Mesenchymal stem cell (in vitro differentiated cells and primary cell): ENCODE results near the gene TNFRSF14.

ENCODE experiments used
- DNase-seq: peaks from one replicate; pipeline ENCODE4 v3.0.0-alpha.2; 2013
- H2AFZ ChIP-seq: one replicate; pipeline ENCODE4 v1.6.1; 2013; ENCODE audit warnings: low read depth, mild to moderate bottlenecking, control low read depth, inconsistent platforms, low read length, moderate library complexity
- H2AK5ac ChIP-seq: 2 replicates; pipeline ENCODE4 v1.6.1; 2013; ENCODE audit warnings: low read length, moderate library complexity, mild to moderate bottlenecking, inconsistent platforms; ENCODE audit not compliant: severe bottlenecking
- H2BK120ac ChIP-seq: one replicate; pipeline ENCODE4 v1.6.1; 2013; ENCODE audit warnings: low read depth, mild to moderate bottlenecking, inconsistent platforms, low read length, moderate library complexity
- H2BK12ac ChIP-seq, 2 experiments: one replicate each; pipeline ENCODE4 v1.6.1; 2013; ENCODE audit warnings: inconsistent platforms in 2 of 2, low read length in 2 of 2, mild to moderate bottlenecking in 2 of 2, moderate library complexity in 2 of 2, control low read depth in 1 of 2
- H2BK15ac ChIP-seq: one replicate; pipeline ENCODE4 v1.6.1; 2013; ENCODE audit warnings: mild to moderate bottlenecking, low read depth, inconsistent platforms; ENCODE audit not compliant: poor library complexity, severe bottlenecking
- H2BK5ac ChIP-seq: 2 replicates; pipeline ENCODE4 v1.6.1; 2013; ENCODE audit warnings: low read depth, mild to moderate bottlenecking, low read length, control low read depth, inconsistent platforms; ENCODE audit not compliant: poor library complexity, severe bottlenecking
- H3K14ac ChIP-seq, 2 experiments: one replicate each; pipeline ENCODE4 v1.6.1; 2013; ENCODE audit warnings: inconsistent platforms in 2 of 2, low read length in 2 of 2, control low read depth in 1 of 2, mild to moderate bottlenecking in 1 of 2, moderate library complexity in 1 of 2
- H3K18ac ChIP-seq, 2 experiments: one replicate each; pipeline ENCODE4 v1.6.1; 2013; ENCODE audit warnings: inconsistent platforms in 2 of 2, low read length in 2 of 2, control low read depth in 1 of 2, low read depth in 1 of 2, mild to moderate bottlenecking in 1 of 2
- H3K23ac ChIP-seq, 2 experiments: one replicate each; pipeline ENCODE4 v1.6.1; 2013; ENCODE audit warnings: inconsistent platforms in 2 of 2, low read length in 2 of 2, mild to moderate bottlenecking in 2 of 2, moderate library complexity in 2 of 2, control low read depth in 1 of 2
- H3K27ac ChIP-seq: 2 replicates; pipeline ENCODE4 v1.5.1; 2013; ENCODE audit warnings: mild to moderate bottlenecking, moderate library complexity, low read length, control low read depth, inconsistent platforms; ENCODE audit not compliant: poor library complexity, severe bottlenecking
- H3K27me3 ChIP-seq, 2 experiments: 2 replicates each; pipeline versions ENCODE4 v1.6.1 to v1.7.0; 2013; ENCODE audit warnings: low read length in 2 of 2, mild to moderate bottlenecking in 2 of 2, moderate library complexity in 2 of 2, control low read depth in 1 of 2, inconsistent platforms in 1 of 2; ENCODE audit not compliant: control insufficient read depth in 1 of 2, insufficient read depth in 1 of 2
- H3K36me3 ChIP-seq, 2 experiments: 2 replicates each; pipeline versions ENCODE4 v1.6.1 to v1.7.0; 2013; ENCODE audit warnings: low read length in 2 of 2, control low read depth in 1 of 2, inconsistent platforms in 1 of 2, low read depth in 1 of 2, mild to moderate bottlenecking in 1 of 2; ENCODE audit not compliant: insufficient read depth in 2 of 2, control insufficient read depth in 1 of 2
- H3K4ac ChIP-seq, 2 experiments: one replicate each; pipeline ENCODE4 v1.6.1; 2013; ENCODE audit warnings: inconsistent platforms in 2 of 2, low read length in 2 of 2, mild to moderate bottlenecking in 2 of 2, moderate library complexity in 2 of 2, control low read depth in 1 of 2, low read depth in 1 of 2
- H3K4me1 ChIP-seq: 2 replicates; pipeline ENCODE4 v1.6.1; 2013; ENCODE audit warnings: low read depth, low read length, control low read depth; ENCODE audit not compliant: control insufficient read depth, insufficient read depth
- H3K4me2 ChIP-seq: 2 replicates; pipeline ENCODE4 v1.6.1; 2013; ENCODE audit warnings: low read length, mild to moderate bottlenecking, inconsistent platforms; ENCODE audit not compliant: poor library complexity, severe bottlenecking
- H3K4me3 ChIP-seq, 2 experiments: 2 replicates each; pipeline versions ENCODE4 v1.5.1 to v1.7.0; 2013; ENCODE audit warnings: low read length in 2 of 2, mild to moderate bottlenecking in 2 of 2, control low read depth in 1 of 2, low read depth in 1 of 2; ENCODE audit not compliant: insufficient read depth in 1 of 2
- H3K79me1 ChIP-seq: replicated peaks from 2 replicates; pipeline ENCODE4 v1.6.1; 2013; ENCODE audit warnings: mild to moderate bottlenecking, control low read depth, low read length, inconsistent platforms; ENCODE audit not compliant: poor library complexity, severe bottlenecking
- H3K9ac ChIP-seq: 2 replicates; pipeline ENCODE4 v1.7.0; 2013; ENCODE audit warnings: mild to moderate bottlenecking, low read length, moderate library complexity
- H3K9me3 ChIP-seq: 2 replicates; pipeline ENCODE4 v1.7.0; 2013; ENCODE audit warnings: mild to moderate bottlenecking, low read length; ENCODE audit not compliant: control insufficient read depth
- H4K8ac ChIP-seq: one replicate; pipeline ENCODE4 v1.6.1; 2013; ENCODE audit warnings: inconsistent platforms, mild to moderate bottlenecking, low read length, moderate library complexity
- H4K91ac ChIP-seq: one replicate; pipeline ENCODE4 v1.6.1; 2013; ENCODE audit warnings: mild to moderate bottlenecking, low read length, inconsistent platforms
- WGBS: methylation state at CpG from one replicate; pipeline ENCODE4 v1.1.7; 2013; ENCODE audit warnings: mixed read lengths; 5-methylcytosine and 5-hydroxymethylcytosine counted together

TNFRSF14 gene

DNA sequence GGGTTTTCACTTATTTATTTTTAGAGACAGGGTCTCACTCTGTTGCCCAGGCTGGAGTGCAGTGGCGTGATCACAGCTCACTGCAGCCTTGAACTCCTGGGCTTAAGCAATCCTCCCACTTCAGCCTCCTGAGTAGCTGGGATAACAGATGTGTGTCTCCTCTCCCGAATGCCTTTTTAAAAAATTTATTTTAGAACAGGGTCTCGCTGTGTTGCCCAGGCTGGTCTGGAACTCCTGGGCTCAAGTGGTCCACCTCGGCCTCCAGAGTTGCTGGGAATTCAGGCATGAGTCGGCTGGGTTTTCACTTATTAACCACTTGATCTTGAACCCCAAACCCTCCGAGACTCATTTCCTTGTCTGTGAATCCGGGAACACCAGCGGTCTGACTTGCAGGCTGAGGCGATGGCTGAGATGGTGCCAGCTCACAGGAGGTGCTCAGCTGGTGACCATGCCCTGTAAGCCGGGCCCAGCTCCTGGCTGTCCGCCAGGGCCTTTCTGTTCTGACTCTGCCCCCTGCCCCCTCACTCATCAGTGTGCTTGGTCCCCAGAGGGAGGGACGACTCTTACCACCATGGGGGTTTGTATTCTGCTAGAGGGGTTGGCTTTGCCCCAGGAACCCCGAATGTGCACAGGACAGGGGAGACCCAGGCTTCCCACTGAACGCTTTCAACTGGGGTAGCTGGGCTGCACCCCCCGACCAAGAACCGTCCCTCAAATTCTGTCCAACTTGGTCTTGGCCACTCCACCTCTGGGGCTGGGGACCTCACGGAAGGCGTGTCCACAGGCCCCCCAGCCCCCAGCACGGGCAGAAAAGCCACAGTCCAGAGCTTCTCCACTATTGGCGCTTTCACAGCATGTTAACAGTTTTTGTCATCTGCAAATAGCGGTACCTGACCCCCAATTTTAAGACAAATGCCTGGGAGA, 54.1 kb downstream of the TNFRSF14 start:
- Histone ChIP-seq H2AK5ac (no peak overlapping the region), H4K8ac (no peak overlapping the region), H3K27ac (no peak overlapping the region), H3K36me3 (no peaks in the 10 kb centered on the region), H2BK5ac (no peak overlapping the region), H3K4me3 (no peak overlapping the region), H2BK120ac (no peak overlapping the region), H2BK15ac (no peak overlapping the region), H3K4me2 (no peak overlapping the region), H2BK12ac (no peak overlapping the region), H3K9me3 (peaks cover 6% of the 10 kb centered on the region), H3K18ac (no peak overlapping the region), H3K4me1 (peaks cover 6% of the 10 kb centered on the region), H3K27me3 (peaks cover 0 to 56% of the 10 kb centered on the region in 2 experiments), H2AFZ (no peak overlapping the region), H3K79me1 (no peaks in the 10 kb centered on the region), H4K91ac (no peak overlapping the region), H3K14ac (no peak overlapping the region), H3K4ac (no peak overlapping the region), H3K23ac (no peak overlapping the region), H3K9ac (no peak overlapping the region)
- DNase-seq, result no peak
- WGBS, result 83% methylated on average over 19 of the region's 21 CpGs

- no peak overlapping the region for H4K8ac ChIP-seq
- peaks cover 6% of the 10 kb centered on the region for H3K9me3 ChIP-seq
- H2BK5ac ChIP-seq, result no peak overlapping the region
- H2BK120ac ChIP-seq, result no peak overlapping the region
- no peak overlapping the region for H3K27ac ChIP-seq
- no peak overlapping the region for H2BK12ac ChIP-seq
- peaks cover 6% of the 10 kb centered on the region for H3K4me1 ChIP-seq
- no peaks in the 10 kb centered on the region for H3K79me1 ChIP-seq
- H3K14ac ChIP-seq, result no peak overlapping the region
- H2AFZ ChIP-seq, result no peak overlapping the region
- no peak overlapping the region for H3K4me2 ChIP-seq
- H2AK5ac ChIP-seq, result no peak overlapping the region
- H3K4ac ChIP-seq, result no peak overlapping the region
- H3K27me3 ChIP-seq, result peaks cover 0 to 51% of the 10 kb centered on the region in 2 experiments
- WGBS, result 90% methylated on average over 23 of the region's 24 CpGs
- H3K4me3 ChIP-seq, result no peak overlapping the region
- no peak overlapping the region for H3K18ac ChIP-seq
- no peak for DNase-seq
- no peak overlapping the region for H4K91ac ChIP-seq
- no peaks in the 10 kb centered on the region for H3K36me3 ChIP-seq
- H2BK15ac ChIP-seq, result no peak overlapping the region
- H3K23ac ChIP-seq, result no peak overlapping the region
- no peak overlapping the region for H3K9ac ChIP-seq
Observed at GRCh38 chr1:2611031-2611501, 54.9 kb downstream of the TNFRSF14 start.

DNA sequence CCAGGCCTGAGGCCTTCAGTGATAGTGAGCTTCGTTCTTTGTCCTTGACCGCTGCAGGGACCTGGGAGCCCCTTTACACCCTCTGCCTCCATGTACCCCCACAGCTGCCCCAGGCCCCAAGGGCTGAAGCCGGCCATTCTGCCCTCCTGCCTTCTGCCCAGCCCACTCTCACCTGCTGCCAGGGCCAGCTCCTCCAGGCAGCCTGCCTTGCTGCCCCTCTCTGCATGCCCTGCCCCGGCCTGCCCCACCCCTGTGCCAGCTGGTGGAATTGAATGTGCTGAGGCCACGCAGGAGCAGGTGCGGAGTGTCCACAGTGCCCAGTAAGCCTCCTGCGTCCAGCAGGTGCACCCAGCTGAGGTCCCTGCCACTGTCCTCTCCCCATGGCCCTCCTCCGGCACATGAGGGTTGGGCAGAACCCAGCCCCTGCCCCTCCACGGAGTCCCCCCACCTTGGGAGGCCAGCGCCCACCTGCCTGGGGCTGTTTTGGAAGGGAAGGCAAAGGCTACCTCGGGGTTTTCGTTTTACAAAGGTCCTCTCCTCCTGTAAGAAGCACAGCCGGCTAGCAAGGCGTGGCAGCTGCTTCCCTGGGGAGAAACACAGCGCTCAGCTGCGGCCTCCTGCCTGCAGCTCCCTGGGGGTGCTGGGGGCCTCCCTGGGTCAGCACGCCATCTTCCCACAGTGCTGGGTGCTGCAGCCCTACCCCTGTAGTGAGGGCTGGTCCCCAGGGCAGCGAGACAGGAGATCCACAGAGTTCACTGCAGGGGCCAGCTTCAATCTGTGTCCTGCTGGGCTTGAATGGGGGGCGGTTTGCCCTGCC, 55.7 kb downstream of the TNFRSF14 start:
- no peak overlapping the region for H2AFZ ChIP-seq
- no peak overlapping the region for H3K4me2 ChIP-seq
- no peak overlapping the region for H2BK15ac ChIP-seq
- peaks cover 6% of the 10 kb centered on the region for H3K4me1 ChIP-seq
- DNase-seq, result no peak
- H3K36me3 ChIP-seq, result no peaks in the 10 kb centered on the region
- H2AK5ac ChIP-seq, result no peak overlapping the region
- no peak overlapping the region for H3K9ac ChIP-seq
- H3K9me3 ChIP-seq, result peaks cover 6% of the 10 kb centered on the region
- no peak overlapping the region for H3K18ac ChIP-seq
- no peak overlapping the region for H2BK120ac ChIP-seq
- H3K4me3 ChIP-seq, result no peak overlapping the region
- 79% methylated on average over 19 of the region's 19 CpGs for WGBS
- H3K4ac ChIP-seq, result no peak overlapping the region
- no peak overlapping the region for H3K27ac ChIP-seq
- peaks cover 0 to 44% of the 10 kb centered on the region in 2 experiments for H3K27me3 ChIP-seq
- no peak overlapping the region for H3K23ac ChIP-seq
- no peak overlapping the region for H4K8ac ChIP-seq
- no peak overlapping the region for H2BK5ac ChIP-seq
- H3K79me1 ChIP-seq, result no peaks in the 10 kb centered on the region
- no peak overlapping the region for H4K91ac ChIP-seq
- no peak overlapping the region for H3K14ac ChIP-seq
- H2BK12ac ChIP-seq, result no peak overlapping the region
